IMR-90 (cell line): ENCODE results near the gene FGD5. TPM values are rescaled to one million over a fixed set of nuclear protein-coding genes. Genes with fewer than 3 reads are reported as not detected.

Source experiments
- ATAC-seq: fragments of 200-7000 bp; cut with Tn5 transposase; 2 replicates; pipeline ENCODE4 v1.9.1; 2020; ENCODE audit warnings: low read depth, mild to moderate bottlenecking, moderate library complexity
- BruUV-seq: library from RNA; stranded (reverse); fragments of 400-500 nt; replicated peaks from 2 replicates; lab custom pipeline; 2021; lab: Mats Ljungman, UMichigan
- CTCF ChIA-PET: fragments of 300-600 bp; formaldehyde crosslinking; extraction: SDS; loops from one replicate; lab custom pipeline; 2021; ENCODE audit warnings: antibody characterized with exemption; lab: Yijun Ruan, JAX
- POLR2A ChIA-PET: fragments of 300-600 bp; sonication (Branson Sonifier 250); formaldehyde crosslinking; loops from one replicate; lab custom pipeline; 2022; ENCODE audit warnings: antibody characterized with exemption; ENCODE audit not compliant: unreplicated experiment; lab: Charles Lee
- DNase-seq: peaks from one replicate; pipeline ENCODE4 v3.0.0; 2013
- H2AFZ ChIP-seq: replicated peaks from 2 replicates; pipeline ENCODE3; 2013; ENCODE audit warnings: low read length, mild to moderate bottlenecking; ENCODE audit not compliant: poor library complexity
- H2AK5ac ChIP-seq: 2 replicates; pipeline ENCODE4 v1.6.1; 2013; ENCODE audit warnings: low read depth, low read length, inconsistent platforms
- H2AK9ac ChIP-seq: replicated peaks from 2 replicates; pipeline ENCODE3; 2013; ENCODE audit warnings: mild to moderate bottlenecking, low read depth, low read length, moderate library complexity; ENCODE audit not compliant: poor library complexity
- H2BK120ac ChIP-seq: 2 replicates; pipeline ENCODE4 v1.6.1; 2013; ENCODE audit warnings: low read depth, low read length, inconsistent platforms
- H2BK15ac ChIP-seq: 3 replicates; pipeline ENCODE4 v1.6.1; 2013; ENCODE audit warnings: low read depth, low read length, inconsistent platforms
- H2BK20ac ChIP-seq: 2 replicates; pipeline ENCODE4 v1.6.1; 2013; ENCODE audit warnings: low read depth, mild to moderate bottlenecking, inconsistent platforms, low read length, moderate library complexity
- H2BK5ac ChIP-seq: 2 replicates; pipeline ENCODE4 v1.6.1; 2013; ENCODE audit warnings: mild to moderate bottlenecking, low read depth, low read length, inconsistent platforms; ENCODE audit not compliant: poor library complexity, severe bottlenecking
- H3K14ac ChIP-seq: replicated peaks from 2 replicates; pipeline ENCODE4 v1.6.1; 2013; ENCODE audit warnings: low read depth, low read length, inconsistent platforms
- H3K18ac ChIP-seq: 2 replicates; pipeline ENCODE4 v1.6.1; 2013; ENCODE audit warnings: low read depth, low read length, control low read depth
- H3K23ac ChIP-seq: 2 replicates; pipeline ENCODE4 v1.6.1; 2013; ENCODE audit warnings: low read depth, low read length, inconsistent platforms
- H3K27ac ChIP-seq: 2 replicates; pipeline ENCODE4 v1.5.1; 2013; ENCODE audit warnings: mild to moderate bottlenecking, control low read depth, low read length; ENCODE audit not compliant: insufficient read depth
- H3K27me3 ChIP-seq: 2 replicates; pipeline ENCODE4 v1.6.1; 2013; ENCODE audit warnings: low read length; ENCODE audit not compliant: control insufficient read depth, insufficient read depth
- H3K36me3 ChIP-seq: 2 replicates; pipeline ENCODE4 v1.6.1; 2013; ENCODE audit warnings: low read length, mixed read lengths; ENCODE audit not compliant: control insufficient read depth, insufficient read depth
- H3K4ac ChIP-seq: 2 replicates; pipeline ENCODE4 v1.6.1; 2013; ENCODE audit warnings: low read depth, low read length, inconsistent platforms
- H3K4me1 ChIP-seq: 2 replicates; pipeline ENCODE4 v1.6.1; 2013; ENCODE audit warnings: low read length, mixed read lengths; ENCODE audit not compliant: control insufficient read depth, insufficient read depth
- H3K4me2 ChIP-seq: 2 replicates; pipeline ENCODE4 v1.6.1; 2013; ENCODE audit warnings: low read depth, mild to moderate bottlenecking, control low read depth, low read length, moderate library complexity
- H3K4me3 ChIP-seq: 2 replicates; pipeline ENCODE4 v1.5.1; 2013; ENCODE audit warnings: low read depth, mild to moderate bottlenecking, control low read depth, low read length, moderate library complexity; ENCODE audit not compliant: insufficient read depth
- H3K56ac ChIP-seq: 2 replicates; pipeline ENCODE4 v1.6.1; 2013; ENCODE audit warnings: low read length, inconsistent platforms; ENCODE audit not compliant: insufficient read depth; ENCODE audit errors: extremely low read depth
- H3K79me1 ChIP-seq, 2 experiments: 2 replicates each; pipeline ENCODE4 v1.6.1; 2013; ENCODE audit warnings: low read length in 2 of 2, inconsistent platforms in 1 of 2, low read depth in 1 of 2
- H3K9ac ChIP-seq: 2 replicates; pipeline ENCODE4 v1.6.1; 2013; ENCODE audit warnings: low read depth, low read length, control low read depth
- H3K9me1 ChIP-seq: 2 replicates; pipeline ENCODE4 v1.6.1; 2013; ENCODE audit warnings: low read length, inconsistent platforms; ENCODE audit not compliant: insufficient read depth
- H3K9me3 ChIP-seq: 2 replicates; pipeline ENCODE4 v1.6.1; 2013; ENCODE audit warnings: low read length; ENCODE audit not compliant: control insufficient read depth, insufficient read depth
- H4K20me1 ChIP-seq: 2 replicates; pipeline ENCODE4 v1.6.1; 2013; ENCODE audit warnings: low read length, inconsistent platforms; ENCODE audit not compliant: insufficient read depth
- H4K5ac ChIP-seq: 2 replicates; pipeline ENCODE4 v1.6.1; 2013; ENCODE audit warnings: mild to moderate bottlenecking, low read depth, low read length, control low read depth
- H4K8ac ChIP-seq, 2 experiments: 2 replicates each; pipeline ENCODE4 v1.6.1; 2013; ENCODE audit warnings: low read depth in 2 of 2, low read length in 2 of 2, control low read depth in 1 of 2, inconsistent platforms in 1 of 2
- H4K91ac ChIP-seq: 2 replicates; pipeline ENCODE4 v1.6.1; 2013; ENCODE audit warnings: low read depth, low read length, inconsistent platforms; ENCODE audit not compliant: insufficient read depth
- CEBPB ChIP-seq: IDR thresholded peaks from 2 replicates; pipeline ENCODE4 v1.6.1; 2012; ENCODE audit warnings: low read depth, low read length, improper control_type of control experiment
- CHD1 ChIP-seq: IDR thresholded peaks from 2 replicates; pipeline ENCODE4 v1.6.1; 2012; ENCODE audit warnings: low read depth, low read length, improper control_type of control experiment
- CTCF ChIP-seq: conservative IDR thresholded peaks from 2 replicates; pipeline ENCODE4 v1.5.1; 2012; ENCODE audit warnings: mild to moderate bottlenecking, low read depth, low read length, improper control_type of control experiment
- ELK1 ChIP-seq: fragments of 150-350 bp; IDR thresholded peaks from 2 replicates; pipeline ENCODE4 v1.6.1; 2016; ENCODE audit warnings: low read depth, mild to moderate bottlenecking, low read length, moderate library complexity, borderline replicate concordance
- FOS ChIP-seq: fragments of 150-350 bp; IDR thresholded peaks from 2 replicates; pipeline ENCODE4 v1.6.1; 2016; ENCODE audit warnings: low read depth, low read length
- MAFK ChIP-seq: IDR thresholded peaks from 2 replicates; pipeline ENCODE4 v1.6.1; 2012; ENCODE audit warnings: low read depth, low read length, improper control_type of control experiment
- MAZ ChIP-seq: IDR thresholded peaks from 2 replicates; pipeline ENCODE4 v1.6.1; 2012; ENCODE audit warnings: low read depth, mild to moderate bottlenecking, low read length, improper control_type of control experiment, moderate library complexity, borderline replicate concordance
- MXI1 ChIP-seq: IDR thresholded peaks from 2 replicates; pipeline ENCODE4 v1.6.1; 2012; ENCODE audit warnings: low read depth, mild to moderate bottlenecking, low read length, moderate library complexity, borderline replicate concordance
- NFE2L2 ChIP-seq: fragments of 150-350 bp; IDR thresholded peaks from 2 replicates; pipeline ENCODE4 v1.6.1; 2016; ENCODE audit warnings: low read depth, mild to moderate bottlenecking, low read length
- POLR2A ChIP-seq: IDR thresholded peaks from 2 replicates; pipeline ENCODE4 v1.6.1; 2012; ENCODE audit warnings: mild to moderate bottlenecking, low read depth, low read length
- RAD21 ChIP-seq: IDR thresholded peaks from 2 replicates; pipeline ENCODE4 v1.6.1; 2012; ENCODE audit warnings: low read length, improper control_type of control experiment
- RCOR1 ChIP-seq: IDR thresholded peaks from 2 replicates; pipeline ENCODE4 v1.6.1; 2012; ENCODE audit warnings: mild to moderate bottlenecking, low read length, improper control_type of control experiment; ENCODE audit not compliant: insufficient replicate concordance
- RFX5 ChIP-seq: IDR thresholded peaks from 2 replicates; pipeline ENCODE4 v1.8.0; 2012; ENCODE audit warnings: low read depth, mild to moderate bottlenecking, low read length, moderate library complexity
- SMC3 ChIP-seq: fragments of 150-350 bp; IDR thresholded peaks from 2 replicates; pipeline ENCODE4 v1.6.1; 2016; ENCODE audit warnings: low read depth, mild to moderate bottlenecking, antibody characterized with exemption, low read length, moderate library complexity
- USF2 ChIP-seq: fragments of 150-350 bp; IDR thresholded peaks from 2 replicates; pipeline ENCODE4 v1.6.1; 2017; ENCODE audit warnings: mild to moderate bottlenecking, antibody characterized with exemption, low read length, low read depth
- WGBS, 2 experiments: methylation state at CpG; one replicate each; pipeline versions ENCODE4 v1.1.5 to v1.1.7; 2013; ENCODE audit warnings: missing lambda C conversion rate in 2 of 2; ENCODE audit not compliant: insufficient read length in 1 of 2; ENCODE audit errors: extremely low coverage in 2 of 2; 5-methylcytosine and 5-hydroxymethylcytosine counted together
- dilution Hi-C: fragments of 300-500 bp; cut with HindIII; formaldehyde crosslinking; loops from one replicate; pipeline ENCODE4 v1.14.3; 2018; ENCODE audit warnings: low sequenced_read_pairs; ENCODE audit not compliant: unreplicated experiment
- in situ Hi-C: fragments of 300-500 bp; cut with MboI; formaldehyde crosslinking; loops from 3 replicates; pipeline ENCODE4 v1.14.3; 2019; ENCODE audit warnings: low sequenced_read_pairs, inconsistent platforms, mixed read lengths
- intact Hi-C: fragments of 100-400 bp; cut with micrococcal nuclease; formaldehyde crosslinking; loops from 2 replicates; pipeline ENCODE4 v1.10.0; 2022
- polyA plus RNA-seq, 3 experiments: library from polyadenylated mRNA; depleted of rRNA; stranded (reverse); fragments of >200 nt; gene quantifications; 2 replicates each; pipeline ENCODE4 v1.2.3, GENCODE V29; 2012; ENCODE audit warnings: low replicate concordance in 1 of 3
- total RNA-seq: library from RNA; depleted of rRNA; stranded (reverse); fragments of >200 nt; gene quantifications from 2 replicates; pipeline ENCODE4 v1.2.3, GENCODE V29; 2012

The FGD5 gene
- total and polyA plus RNA-seq, 2 of the 4 experiments (the other 2 are of a cell fraction): not detected

- Histone ChIP-seq H4K5ac (peak overlapping the region; percentile 66; the same call in 1 of the 2 replicates), H3K9ac (peak overlapping the region; percentile 80), H3K27me3 (no peaks in the 10 kb centered on the region), H3K4ac (peak overlapping the region; percentile 74), H2AFZ (peak overlapping the region; percentile 89), H3K9me1 (peaks cover 9% of the 10 kb centered on the region; the same call in 1 of the 2 replicates), H3K79me1 (peaks cover 41 to 52% of the 10 kb centered on the region in 2 experiments), H4K8ac (peak overlapping the region; percentile 80 to 87), H2BK20ac (no peak overlapping the region), H3K56ac (peak overlapping the region; percentile 58), H3K18ac (no peak overlapping the region), H3K4me3 (peak overlapping the region; percentile 89), H2AK9ac (peak overlapping the region; percentile 82), H2AK5ac (peak overlapping the region; percentile 57; the same call in 1 of the 2 replicates), H2BK5ac (peak overlapping the region; percentile 31), H4K20me1 (no peaks in the 10 kb centered on the region; the same call in 1 of the 2 replicates), H4K91ac (peak overlapping the region; percentile 36; the same call in 1 of the 2 replicates), H3K9me3 (no peaks in the 10 kb centered on the region), H2BK120ac (no peak overlapping the region), H3K14ac (peak overlapping the region; percentile 82), H3K36me3 (peaks cover 8% of the 10 kb centered on the region), H3K4me2 (peak overlapping the region; percentile 95), H2BK15ac (no peak overlapping the region), H3K27ac (peak overlapping the region; percentile 67), H3K4me1 (no peaks in the 10 kb centered on the region), H3K23ac (peak overlapping the region; percentile 19)
- DNase-seq (no peak), ATAC-seq (no peak; the same call in 1 of the 2 replicates)
- intact Hi-C loops (no loop called here), dilution Hi-C loops (no loop called here), in situ Hi-C loops (loop anchor here (25.0 kb wide), 1 partner anchor 264 kb away; the partner anchor contains the start of gene CAPN7)
- ChIA-PET POLR2A (interaction anchor here (1.0 kb wide), 2 partner anchors 42 to 71 kb away, joined by 4 to 6 read pairs; no protein-coding TSS in a partner anchor), CTCF (no interaction called here)
- WGBS, 2 experiments: 2% methylated on average over 16 of the region's 26 CpGs; no CpG with 5 or more reads in 1 of the 2 experiments
- BruUV-seq: no TSS peak
- TF ChIP-seq USF2 (no peak), MAZ (no peak), FOS (no peak), POLR2A (no peak), NFE2L2 (no peak), RCOR1 (no peak), RAD21 (no peak), SMC3 (no peak), MXI1 (no peak), MAFK (no peak), CEBPB (no peak), ELK1 (no peak), RFX5 (no peak), CTCF (no peak), CHD1 (no peak)
These were observed 129.9 kb downstream of the FGD5 start for GRCh38 chr3:14948609-14949038.
